ENCODE data around the gene ZMAT2.

GRCh38 chr5:140707812-140708211 lies 7.6 kb downstream of the ZMAT2 start:
- TF ChIP-seq EGR1 (IDR thresholded peaks at IDR 0.05; ENCODE audit: borderline replicate concordance in 1 of 2, low read depth in 2 of 2, low read length in 2 of 2) (no peak), POLR2AphosphoS5 (IDR thresholded peaks at IDR 0.05; ENCODE audit: low read length) (peak; percentile 50; the same call in 1 of the 2 replicates), NFYB (IDR thresholded peaks at IDR 0.05; ENCODE audit: insufficient read depth, low read depth, low read length) (no peak), ZNF384 (IDR thresholded peaks at IDR 0.05; ENCODE audit: borderline replicate concordance, low read depth, low read length) (no peak), MXI1 (IDR thresholded peaks at IDR 0.05; ENCODE audit: low read depth, low read length) (no peak), CTCF (IDR thresholded peaks at IDR 0.05 in 2 of 3, conservative IDR thresholded peaks at IDR 0.05 in 1 of 3; ENCODE audit: control insufficient read depth in 2 of 3, extremely low read depth in 1 of 3, insufficient read depth in 1 of 3, low read depth in 3 of 3, low read length in 3 of 3) (no peak), SUZ12 (IDR thresholded peaks at IDR 0.05; ENCODE audit: unreplicated experiment) (no peak), PML (IDR thresholded peaks at IDR 0.05; ENCODE audit: low read length) (no peak), POLR2A (IDR thresholded peaks at IDR 0.05; ENCODE audit: low read depth, low read length) (no peak), NFIC (IDR thresholded peaks at IDR 0.05; ENCODE audit: low read depth, low read length) (no peak), JUND (IDR thresholded peaks at IDR 0.05; ENCODE audit: low read depth, low read length) (no peak), ELK1 (IDR thresholded peaks at IDR 0.05; ENCODE audit: low read depth, low read length) (no peak)
- TF ChIP-seq, protein P1, sequence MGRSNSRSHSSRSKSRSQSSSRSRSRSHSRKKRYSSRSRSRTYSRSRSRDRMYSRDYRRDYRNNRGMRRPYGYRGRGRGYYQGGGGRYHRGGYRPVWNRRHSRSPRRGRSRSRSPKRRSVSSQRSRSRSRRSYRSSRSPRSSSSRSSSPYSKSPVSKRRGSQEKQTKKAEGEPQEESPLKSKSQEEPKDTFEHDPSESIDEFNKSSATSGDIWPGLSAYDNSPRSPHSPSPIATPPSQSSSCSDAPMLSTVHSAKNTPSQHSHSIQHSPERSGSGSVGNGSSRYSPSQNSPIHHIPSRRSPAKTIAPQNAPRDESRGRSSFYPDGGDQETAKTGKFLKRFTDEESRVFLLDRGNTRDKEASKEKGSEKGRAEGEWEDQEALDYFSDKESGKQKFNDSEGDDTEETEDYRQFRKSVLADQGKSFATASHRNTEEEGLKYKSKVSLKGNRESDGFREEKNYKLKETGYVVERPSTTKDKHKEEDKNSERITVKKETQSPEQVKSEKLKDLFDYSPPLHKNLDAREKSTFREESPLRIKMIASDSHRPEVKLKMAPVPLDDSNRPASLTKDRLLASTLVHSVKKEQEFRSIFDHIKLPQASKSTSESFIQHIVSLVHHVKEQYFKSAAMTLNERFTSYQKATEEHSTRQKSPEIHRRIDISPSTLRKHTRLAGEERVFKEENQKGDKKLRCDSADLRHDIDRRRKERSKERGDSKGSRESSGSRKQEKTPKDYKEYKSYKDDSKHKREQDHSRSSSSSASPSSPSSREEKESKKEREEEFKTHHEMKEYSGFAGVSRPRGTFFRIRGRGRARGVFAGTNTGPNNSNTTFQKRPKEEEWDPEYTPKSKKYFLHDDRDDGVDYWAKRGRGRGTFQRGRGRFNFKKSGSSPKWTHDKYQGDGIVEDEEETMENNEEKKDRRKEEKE (IDR thresholded peaks at IDR 0.05), result no peak
